GM12892 (cell line): ENCODE results near the gene TEAD3.

ENCODE experiments used
- POLR2A ChIP-seq: IDR thresholded peaks from 2 replicates; pipeline ENCODE4 v1.6.1; 2011; ENCODE audit warnings: low read depth, low read length, control low read depth
- POLR2AphosphoS5 ChIP-seq: IDR thresholded peaks from 2 replicates; pipeline ENCODE4 v1.6.1; 2011; ENCODE audit warnings: low read depth, low read length, control low read depth
- TAF1 ChIP-seq: IDR thresholded peaks from 2 replicates; pipeline ENCODE4 v1.6.1; 2011; ENCODE audit warnings: low read depth, mild to moderate bottlenecking, control low read depth, low read length, borderline replicate concordance

DNA sequence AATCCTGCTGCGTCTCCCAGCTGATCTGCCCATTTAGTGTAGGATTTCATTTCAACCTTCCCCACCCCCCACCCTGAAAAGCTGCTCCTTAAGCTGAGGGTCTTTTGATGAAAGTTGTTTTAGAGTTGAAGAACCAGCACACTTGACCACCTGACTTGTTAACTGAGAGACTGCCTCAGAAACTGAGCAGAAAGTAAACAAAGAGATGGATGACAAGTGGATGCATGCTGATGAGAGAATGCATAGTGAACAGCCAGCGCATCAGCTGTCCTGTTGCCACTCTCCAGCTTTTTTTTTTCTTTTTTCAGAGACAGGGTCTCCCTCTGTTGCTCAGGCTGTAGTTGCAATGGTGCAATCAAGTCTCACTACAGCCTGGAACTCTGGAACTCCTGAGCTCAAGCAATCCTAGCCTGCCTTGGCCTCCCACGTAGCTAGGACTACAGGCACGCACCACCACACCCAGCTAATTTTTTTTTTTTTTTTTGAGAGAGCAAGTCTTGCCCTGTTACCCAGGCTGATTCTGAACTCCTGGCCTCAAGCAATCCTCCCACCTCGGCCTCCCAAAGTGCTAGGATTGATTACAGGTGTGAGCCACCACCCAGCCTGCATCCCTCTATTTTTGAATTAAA is 19.2 kb downstream of the TEAD3 start:
- TF ChIP-seq POLR2A, result no peak
- TF ChIP-seq POLR2AphosphoS5, result no peak
- no peak for TF ChIP-seq TAF1
